HG02840 (cell line): ENCODE data around the gene RAB31.

Experiments used
- ATAC-seq: cut with Tn5 transposase; IDR thresholded peaks from one replicate; pipeline ENCODE4 v1.9.1; 2021; ENCODE audit warnings: mild to moderate bottlenecking, moderate library complexity, moderate number of reproducible peaks; ENCODE audit not compliant: unreplicated experiment, low FRiP score

Gene RAB31

GRCh38 chr18:9829397-9829712 is 121.3 kb downstream of the RAB31 start:
- no peak for ATAC-seq

GRCh38 chr18:9831036-9831722 is 123.1 kb downstream of the RAB31 start:
- ATAC-seq, result no peak

GRCh38 chr18:9831723-9832199 is 123.7 kb downstream of the RAB31 start:
- no peak for ATAC-seq

GRCh38 chr18:9832871-9833270 is 124.8 kb downstream of the RAB31 start:
- ATAC-seq, result no peak

- no peak for ATAC-seq
Measured at GRCh38 chr18:9834551-9834950, 126.5 kb downstream of the RAB31 start.

- no peak for ATAC-seq
Measured at GRCh38 chr18:9835113-9835755, 127.1 kb downstream of the RAB31 start.

- no peak for ATAC-seq
Measured at GRCh38 chr18:9835825-9836224, 127.7 kb downstream of the RAB31 start.

- no peak for ATAC-seq
Measured at GRCh38 chr18:9838144-9838877, 130.2 kb downstream of the RAB31 start.

- ATAC-seq, result no peak
Measured at GRCh38 chr18:9839211-9839610, 131.1 kb downstream of the RAB31 start.

GRCh38 chr18:9839853-9840252 is 131.8 kb downstream of the RAB31 start:
- ATAC-seq, result no peak

- ATAC-seq, result no peak
Measured at GRCh38 chr18:9841752-9842151, 133.7 kb downstream of the RAB31 start.

GRCh38 chr18:9842448-9842847 is 134.3 kb downstream of the RAB31 start:
- no peak for ATAC-seq

GRCh38 chr18:9845256-9845655 is 137.2 kb downstream of the RAB31 start:
- ATAC-seq, result no peak

- ATAC-seq, result no peak
Measured at GRCh38 chr18:9846162-9846925, 138.2 kb downstream of the RAB31 start.

GRCh38 chr18:9848170-9848879 is 140.2 kb downstream of the RAB31 start:
- ATAC-seq, result no peak

GRCh38 chr18:9849407-9850283 is 141.5 kb downstream of the RAB31 start:
- ATAC-seq, result no peak

- ATAC-seq, result no peak
Measured at GRCh38 chr18:9850309-9850708, 142.2 kb downstream of the RAB31 start.

GRCh38 chr18:9851511-9851910 is 143.4 kb downstream of the RAB31 start:
- ATAC-seq, result no peak
